Measurements from ENCODE around the gene MAP1LC3A. TPM values are rescaled to one million over a fixed set of nuclear protein-coding genes. Genes with fewer than 3 reads are reported as not detected.

MAP1LC3A gene
- total and polyA plus RNA-seq, 2 donors (not counting 3 experiments of a cell fraction or from before 2014, with no cell fraction given), result 32.1 to 39.8 TPM

GRCh38 chr20:34526466-34526865 is 32.1 kb upstream of the MAP1LC3A start:
- peaks cover 39% of the 10 kb centered on the region for H3K79me2 ChIP-seq (ENCODE audit: control insufficient read depth, insufficient read depth, low read length)
- peaks cover 21% of the 10 kb centered on the region for H3K4me1 ChIP-seq (ENCODE audit: control insufficient read depth, extremely low read depth, insufficient read depth, low read length)
- no peaks in the 10 kb centered on the region for H3K9me1 ChIP-seq (replicated peaks; ENCODE audit: control insufficient read depth, extremely low read depth, insufficient read depth, low read length)
- peak overlapping the region; percentile 29 for H3K4me2 ChIP-seq (ENCODE audit: insufficient read depth, low read length)
- H3K9me3 ChIP-seq (replicated peaks; ENCODE audit: control insufficient read depth, insufficient read depth, low read length), result no peaks in the 10 kb centered on the region
- TF ChIP-seq GATA2 (IDR thresholded peaks at IDR 0.05; ENCODE audit: insufficient read depth, insufficient read length, low read depth, low read length) (no peak), MYC (IDR thresholded peaks at IDR 0.05; ENCODE audit: low read depth, low read length) (no peak), POLR2A (IDR thresholded peaks at IDR 0.05; ENCODE audit: low read depth, low read length) (no peak), POLR2AphosphoS5 (IDR thresholded peaks at IDR 0.05; ENCODE audit: insufficient read depth, low read depth, low read length) (no peak), CTCF (IDR thresholded peaks at IDR 0.05; ENCODE audit: extremely low read depth in 1 of 2, insufficient read depth in 1 of 2, low read depth in 1 of 2, low read length in 2 of 2) (no peak), EZH2 (IDR thresholded peaks at IDR 0.05; ENCODE audit: borderline replicate concordance, low read depth, low read length, severe bottlenecking) (no peak), FOS (IDR thresholded peaks at IDR 0.05; ENCODE audit: borderline replicate concordance, insufficient read depth, low read length) (no peak), JUN (IDR thresholded peaks at IDR 0.05; ENCODE audit: borderline replicate concordance, insufficient read depth, insufficient read length, low read depth) (no peak)
- TF ChIP-seq, protein P1, sequence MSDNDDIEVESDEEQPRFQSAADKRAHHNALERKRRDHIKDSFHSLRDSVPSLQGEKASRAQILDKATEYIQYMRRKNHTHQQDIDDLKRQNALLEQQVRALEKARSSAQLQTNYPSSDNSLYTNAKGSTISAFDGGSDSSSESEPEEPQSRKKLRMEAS (IDR thresholded peaks at IDR 0.05; ENCODE audit: insufficient read depth, insufficient read length), result no peak
- no peaks in the 10 kb centered on the region for H4K20me1 ChIP-seq (replicated peaks; ENCODE audit: control insufficient read depth, extremely low read depth, insufficient read depth, low read length)
- no peak overlapping the region for H3K4me3 ChIP-seq (replicated peaks in 1 of 3; ENCODE audit: insufficient read depth in 1 of 3, low read depth in 1 of 3, low read length in 3 of 3)
- no TSS peak for BruUV-seq (replicated peaks)
- H3K9ac ChIP-seq (replicated peaks; ENCODE audit: extremely low read depth, insufficient read depth, low read length), result peak overlapping the region; percentile 20
- peak overlapping the region; percentile 78 for H3K27ac ChIP-seq (ENCODE audit: insufficient read depth, low read depth, low read length)
- H3K36me3 ChIP-seq (ENCODE audit: control insufficient read depth in 2 of 2, extremely low read depth in 1 of 2, insufficient read depth in 2 of 2, low read length in 2 of 2), result peaks cover 7 to 23% of the 10 kb centered on the region in 2 experiments
- FAIRE-seq, result no peak
- no peaks in the 10 kb centered on the region for H3K27me3 ChIP-seq (ENCODE audit: control insufficient read depth in 2 of 2, insufficient read depth in 2 of 2, low read length in 2 of 2)
- H2AFZ ChIP-seq (ENCODE audit: low read depth, low read length), result no peak overlapping the region
- intact Hi-C loops (cut with micrococcal nuclease), result loop anchor here (1.0 to 5.0 kb wide), 2 partner anchors 10 to 334 kb away; partner anchors contain the start of gene DYNLRB1
- POLR2A ChIA-PET, result interaction anchor here (1.2 kb wide), 1 partner anchor 10 kb away, joined by 7 read pairs; the partner anchor contains the start of gene DYNLRB1
- CTCF ChIA-PET, result interaction anchor here (1.4 to 5.8 kb wide), 3 partner anchors 10 to 214 kb away, joined by 4 to 107 read pairs (median 4); partner anchors contain the start of gene DYNLRB1
- dilution Hi-C loops (cut with MboI; ENCODE audit: extremely low pct_ligation_motif_present, low sequenced_read_pairs), result no loop called here
- no peak for DNase-seq (ENCODE audit: low read depth, low spot score)

Data from endothelial cell of umbilical vein (primary cell).